HTR-8/SVneo (cell line): ENCODE measurements around the gene PIEZO2.
A peak's percentile ranks its signal among the peaks of the same experiment; 100 is the strongest.
"Not testable (repeated sequence)": the region's sequence is repeated elsewhere in the genome, so short reads cannot be mapped to it uniquely, and the experiment has no call there.

ENCODE experiments used
- DNase-seq: peaks from one replicate; pipeline ENCODE4 v3.0.0; 2011; ENCODE audit warnings: low spot score, mixed read lengths; ENCODE audit not compliant: insufficient read length
- FAIRE-seq: peaks from 2 replicates; lab custom pipeline; 2011; peaks lifted over from hg19 to GRCh38; lab: Jason Lieb, UNC

PIEZO2 gene

GRCh38 chr18:10680271-10680596 lies 469.1 kb downstream of the PIEZO2 start:
- no peak for DNase-seq

GRCh38 chr18:10679557-10680270 lies 469.7 kb downstream of the PIEZO2 start:
- FAIRE-seq (no peak), DNase-seq (no peak)

More at GRCh38 chr18:10680271-10680596, 469.1 kb downstream of the PIEZO2 start:
- FAIRE-seq: no peak

GRCh38 chr18:10671441-10671840 lies 477.9 kb downstream of the PIEZO2 start:
- no peak for DNase-seq
- FAIRE-seq: no peak

GRCh38 chr18:10670856-10671255 lies 478.5 kb downstream of the PIEZO2 start:
- FAIRE-seq: no peak
- DNase-seq: no peak

GRCh38 chr18:10669441-10670100 lies 479.8 kb downstream of the PIEZO2 start:
- DNase-seq (no peak), FAIRE-seq (no peak)

GRCh38 chr18:10663750-10664149 lies 485.6 kb downstream of the PIEZO2 start:
- FAIRE-seq: no peak
- no peak for DNase-seq

GRCh38 chr18:10661317-10661716 lies 488.1 kb downstream of the PIEZO2 start:
- FAIRE-seq (no peak), DNase-seq (no peak)

GRCh38 chr18:10660179-10660884 lies 489.0 kb downstream of the PIEZO2 start:
- FAIRE-seq: no peak
- DNase-seq: no peak

GRCh38 chr18:10659594-10659993 lies 489.8 kb downstream of the PIEZO2 start:
- DNase-seq: no peak
- FAIRE-seq: no peak

GRCh38 chr18:10659000-10659399 lies 490.4 kb downstream of the PIEZO2 start:
- DNase-seq (no peak), FAIRE-seq (no peak)

GRCh38 chr18:10644003-10644402 lies 505.4 kb downstream of the PIEZO2 start:
- DNase-seq, FAIRE-seq: not testable (repeated sequence)

GRCh38 chr18:10642915-10643524 lies 506.3 kb downstream of the PIEZO2 start:
- FAIRE-seq: peak; percentile 79
- not testable (repeated sequence) for DNase-seq

GRCh38 chr18:10638539-10638885 lies 510.9 kb downstream of the PIEZO2 start:
- not testable (repeated sequence) for FAIRE-seq, DNase-seq

GRCh38 chr18:10637858-10638538 lies 511.4 kb downstream of the PIEZO2 start:
- DNase-seq, FAIRE-seq: not testable (repeated sequence)

- FAIRE-seq, DNase-seq: not testable (repeated sequence)
Measured at GRCh38 chr18:10629076-10629475, 520.3 kb downstream of the PIEZO2 start.

GRCh38 chr18:10626606-10627213 lies 522.7 kb downstream of the PIEZO2 start:
- DNase-seq, FAIRE-seq: not testable (repeated sequence)

GRCh38 chr18:10623606-10624005 lies 525.8 kb downstream of the PIEZO2 start:
- FAIRE-seq, DNase-seq: not testable (repeated sequence)

- FAIRE-seq, DNase-seq: not testable (repeated sequence)
Measured at GRCh38 chr18:10622982-10623381, 526.4 kb downstream of the PIEZO2 start.

GRCh38 chr18:10620670-10621329 lies 528.6 kb downstream of the PIEZO2 start:
- DNase-seq, FAIRE-seq: not testable (repeated sequence)
